Hippocampal formation (tissue), 2 donors: ENCODE measurements around the gene CDS2.
A peak's percentile ranks its signal among the peaks of the same experiment; 100 is the strongest.

ENCODE experiments used
- DNase-seq, 2 donors: peaks; one replicate each; lab custom pipeline; 2025; lab: John Stamatoyannopoulos, UW

CDS2 gene

DNA sequence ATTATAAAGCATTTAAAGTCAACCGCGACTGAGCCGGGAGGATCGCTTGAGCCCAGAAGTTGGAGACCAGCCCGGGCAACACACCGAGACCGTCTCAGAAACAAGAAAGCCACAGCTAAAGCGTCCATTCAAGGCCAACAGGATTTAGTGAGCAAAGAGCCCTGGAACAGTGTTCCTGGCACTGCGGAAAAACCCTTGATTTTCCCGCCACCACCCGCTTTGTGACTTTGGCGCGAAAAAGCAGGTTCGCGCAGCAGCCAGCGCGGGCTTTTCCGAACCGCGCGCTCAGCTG, 7.7 kb upstream of the CDS2 start:
- no peak for DNase-seq

DNA sequence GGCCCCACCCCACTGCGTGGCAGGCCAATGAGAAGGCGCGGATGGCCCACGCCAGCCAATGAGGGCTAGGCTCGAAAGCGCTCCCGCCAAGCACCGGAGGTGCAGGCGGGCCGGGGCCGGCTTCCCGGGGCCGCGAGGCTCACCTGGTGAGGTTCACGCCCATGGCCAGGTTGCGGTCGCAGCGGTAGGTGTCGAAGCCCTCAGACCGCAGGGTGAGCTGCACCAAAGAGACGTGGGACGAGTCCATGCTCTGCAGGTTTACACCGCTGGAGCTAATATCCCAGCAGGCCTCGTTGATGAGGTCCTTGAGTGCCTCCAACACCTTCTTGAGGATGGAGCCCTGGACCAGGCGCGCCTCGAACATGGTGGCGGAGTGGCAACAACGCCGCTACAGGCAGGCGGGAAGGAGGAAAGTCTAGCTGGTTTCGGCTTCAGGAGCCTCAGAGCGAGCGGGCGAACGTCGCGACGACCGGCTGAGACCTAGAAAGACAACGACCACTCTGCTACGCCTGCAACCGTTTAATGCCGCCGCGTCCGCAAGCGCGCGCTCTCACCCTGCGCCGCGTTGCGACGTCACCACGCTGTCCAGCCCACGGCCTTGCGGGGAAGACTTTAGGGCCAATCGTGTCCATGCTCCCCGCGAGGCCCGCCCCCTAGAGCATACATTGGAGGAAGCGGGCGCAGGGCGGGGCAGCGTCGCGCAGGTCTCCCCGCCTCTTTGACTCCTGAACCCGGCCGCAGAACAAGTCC, 7.2 kb upstream of the CDS2 start, which contains the start of gene PCNA:
PCNA (minus strand) TSS at position 524 of the 750 bp plus-strand sequence; CDS start at position 364, 160 bp downstream.
- DNase-seq = peak; percentile 91 to 97

DNA sequence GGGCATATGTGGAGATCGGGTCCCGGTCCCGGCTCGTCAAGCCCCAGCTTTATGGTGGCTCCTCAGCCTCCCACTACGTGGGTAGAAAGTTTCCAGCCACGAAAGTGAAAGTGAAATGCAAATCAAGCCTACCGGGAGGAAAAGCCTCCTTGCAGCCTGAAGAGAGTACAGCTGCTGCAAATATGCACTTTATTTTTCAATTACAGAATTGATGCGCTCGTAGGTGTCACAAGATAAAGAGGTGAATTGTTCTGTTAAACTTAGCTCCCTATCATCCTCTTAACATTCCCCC, 6.7 kb upstream of the CDS2 start:
- DNase-seq = no peak

DNA sequence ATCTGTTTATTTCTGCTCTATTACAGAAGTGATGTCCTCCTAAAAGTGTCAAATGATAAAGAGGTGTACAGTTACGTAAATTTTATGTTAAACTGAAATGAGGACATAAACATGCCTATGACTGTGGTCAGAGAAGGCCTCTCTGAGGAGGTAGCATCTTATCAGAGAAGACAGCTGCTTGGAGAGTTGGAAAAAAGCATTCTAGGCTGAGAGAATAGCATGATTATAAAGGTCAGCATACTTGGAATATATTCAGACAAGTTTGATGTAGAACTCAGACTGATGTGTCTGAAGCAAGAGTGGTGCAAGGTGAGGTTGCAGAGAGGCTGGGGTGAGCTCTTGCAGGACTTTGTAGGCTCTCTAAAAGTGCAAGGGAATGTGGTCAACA, 3.9 kb upstream of the CDS2 start:
- DNase-seq = no peak

DNA sequence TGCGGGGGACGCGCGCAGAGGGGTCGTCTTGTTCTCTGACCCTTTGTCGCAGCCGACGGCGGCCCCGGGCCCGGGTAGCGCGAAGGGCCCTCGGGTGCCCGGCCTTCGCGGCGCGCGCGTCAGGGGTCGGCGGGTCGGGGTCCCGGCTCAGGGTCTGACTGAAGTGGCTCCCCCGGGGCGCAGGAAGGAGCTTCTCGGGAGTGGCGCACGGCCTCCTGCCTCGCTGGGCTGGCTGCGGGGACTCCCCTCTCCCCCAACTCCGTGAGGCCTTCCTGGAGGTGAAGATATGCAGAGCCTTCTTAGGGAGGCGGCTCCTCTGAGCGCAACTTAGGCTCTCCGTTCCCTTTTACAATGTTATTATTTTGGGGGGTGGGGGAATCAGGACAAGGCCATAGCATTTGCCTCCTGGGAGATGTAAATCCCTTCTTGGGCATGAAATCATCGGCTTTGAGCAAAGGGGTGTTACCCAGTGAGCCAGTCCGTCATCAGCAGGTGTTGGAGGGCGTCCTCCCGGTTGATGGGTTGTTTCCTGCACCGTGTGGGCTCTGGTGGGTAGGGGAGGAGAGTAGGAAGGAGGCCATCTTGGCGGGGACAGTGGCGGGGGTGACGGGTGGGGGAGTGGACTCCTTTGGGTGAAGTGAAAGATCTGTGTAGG, 523 bp downstream of the CDS2 start:
- peak in 1 of 2 donors; percentile 39 for DNase-seq

DNA sequence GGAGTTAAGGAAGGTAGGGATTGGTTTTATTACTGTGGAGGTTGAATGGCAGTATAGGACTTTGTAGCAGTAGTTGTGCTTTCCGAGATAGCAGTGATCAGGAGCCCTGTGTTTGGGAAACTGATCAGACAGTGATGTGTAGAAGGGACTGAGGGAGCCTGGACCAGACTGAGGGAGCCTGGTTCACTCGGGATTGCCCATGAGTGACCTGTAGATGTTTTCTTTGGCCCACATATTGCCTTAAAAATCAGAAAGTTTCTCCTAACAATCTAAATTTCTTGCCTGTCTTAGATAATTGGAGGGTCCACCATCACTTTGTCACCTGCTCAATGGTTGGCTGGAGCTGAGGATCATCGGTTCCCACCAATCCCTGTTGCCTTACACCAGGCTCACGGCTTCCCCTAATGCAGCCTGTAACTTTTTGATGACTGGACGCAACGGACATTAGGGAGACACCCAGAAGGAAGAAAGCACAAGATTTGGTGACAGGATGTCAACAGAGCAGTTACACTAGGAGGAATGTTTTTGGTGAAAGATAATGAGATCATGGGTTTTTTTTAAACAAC, 1.1 kb downstream of the CDS2 start:
- DNase-seq = no peak

DNA sequence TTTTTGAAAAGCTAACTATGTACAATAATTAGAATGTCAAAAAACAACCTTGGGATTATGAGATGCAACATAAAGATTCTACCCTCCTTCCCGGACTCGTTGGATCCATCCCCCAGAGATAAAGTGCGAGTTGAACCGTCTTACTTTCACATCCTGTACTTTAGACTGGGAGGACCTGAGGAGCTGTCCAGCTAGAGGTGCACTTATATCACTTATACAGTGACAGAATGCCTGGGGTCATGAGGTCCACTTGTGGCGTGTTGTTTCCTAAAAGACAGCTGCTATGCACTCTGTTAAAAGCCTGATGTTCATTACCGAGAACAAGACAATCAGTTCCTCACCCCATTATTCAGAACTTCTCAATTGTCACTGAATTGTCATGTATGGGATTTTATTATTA, 2.1 kb downstream of the CDS2 start:
- no peak for DNase-seq

DNA sequence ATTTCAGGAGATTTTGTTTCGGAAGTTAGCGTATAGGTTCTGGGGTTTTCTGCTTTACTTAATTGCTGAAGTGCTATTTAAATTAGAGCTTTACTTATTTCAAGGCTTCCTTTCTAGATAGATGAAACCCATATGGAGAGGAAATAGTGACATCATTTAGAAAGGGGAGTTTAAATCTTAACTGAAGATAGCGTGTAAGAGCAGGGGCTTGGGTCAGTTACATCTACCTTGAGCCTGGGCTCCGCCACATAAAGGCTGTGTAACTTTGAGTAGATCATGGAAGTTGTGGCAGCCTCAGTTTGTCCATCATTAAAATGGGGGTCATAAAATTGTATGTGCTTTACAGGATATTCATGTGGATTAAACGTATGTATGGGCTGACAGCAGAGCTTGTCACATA, 4.7 kb downstream of the CDS2 start:
- DNase-seq = no peak

DNA sequence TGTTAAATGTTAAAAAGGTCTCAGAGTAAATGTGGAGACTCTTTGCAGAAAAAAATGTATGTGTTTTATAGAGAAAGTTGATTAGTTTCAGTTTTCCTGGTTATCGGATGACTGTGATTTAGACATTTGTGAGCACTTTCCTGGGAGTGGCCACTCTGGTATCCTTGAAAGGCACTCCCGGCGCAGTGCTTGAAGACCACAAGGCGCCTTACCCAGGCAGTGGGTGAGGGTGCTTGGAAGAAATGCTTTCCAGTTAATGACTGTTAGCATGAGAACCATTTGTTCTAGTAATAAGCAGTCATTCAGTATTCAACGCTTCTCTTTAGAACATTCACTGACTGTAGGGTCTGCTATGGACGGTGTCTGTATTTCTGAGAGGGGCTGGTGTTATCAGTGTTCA, 7.2 kb downstream of the CDS2 start:
- no peak for DNase-seq

DNA sequence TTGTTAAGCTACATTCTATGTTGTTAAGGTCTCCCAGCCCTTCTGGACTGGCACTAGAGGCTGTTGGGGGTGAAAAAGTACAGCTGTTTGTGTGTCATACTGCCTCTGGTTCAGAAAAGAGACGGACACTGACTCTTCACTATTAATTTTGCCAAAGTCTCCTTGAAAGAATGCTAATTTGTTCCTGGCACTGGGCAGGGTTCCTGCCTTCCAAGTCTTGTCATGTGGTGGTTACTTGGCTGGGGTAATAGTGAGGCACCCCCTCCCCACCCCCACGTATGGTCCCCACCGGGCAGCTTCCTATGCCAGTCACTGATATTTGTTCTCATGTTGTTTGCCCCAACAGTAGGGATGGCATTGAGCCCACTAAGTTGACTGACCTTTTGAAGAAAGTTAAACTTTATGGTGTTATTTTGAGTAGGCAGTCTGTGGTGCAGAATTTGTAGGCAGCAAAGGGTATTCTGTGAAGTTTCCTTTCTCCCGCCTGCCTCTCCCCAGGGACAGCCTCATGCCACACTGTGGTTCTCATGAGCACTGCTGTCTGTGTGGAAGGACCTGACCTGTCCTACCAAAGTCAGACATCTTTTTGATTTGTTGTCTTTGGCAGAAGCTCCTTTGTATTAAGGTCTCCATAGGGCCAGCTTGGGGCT, 8.7 kb downstream of the CDS2 start:
- peak; percentile 37 to 61 for DNase-seq

DNA sequence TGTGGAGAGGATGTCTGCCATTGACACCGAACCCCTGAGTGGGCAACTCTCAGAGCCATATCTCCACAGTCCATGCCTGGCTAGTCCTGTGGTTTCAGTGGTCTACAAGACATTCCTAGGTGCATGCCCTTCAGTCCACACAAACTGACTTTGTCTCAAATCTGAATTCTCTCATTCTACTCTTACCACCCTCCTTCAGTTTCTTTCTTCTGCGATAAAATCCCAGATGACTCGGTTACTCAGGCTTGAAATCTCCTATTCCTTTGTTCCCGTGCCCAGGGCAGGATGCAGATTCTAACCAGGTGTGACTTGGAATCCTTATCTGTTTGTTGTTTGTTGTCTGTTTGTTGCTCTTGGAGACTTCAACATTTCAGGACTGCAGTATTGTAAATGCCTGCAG, 9.3 kb downstream of the CDS2 start:
- DNase-seq = no peak

DNA sequence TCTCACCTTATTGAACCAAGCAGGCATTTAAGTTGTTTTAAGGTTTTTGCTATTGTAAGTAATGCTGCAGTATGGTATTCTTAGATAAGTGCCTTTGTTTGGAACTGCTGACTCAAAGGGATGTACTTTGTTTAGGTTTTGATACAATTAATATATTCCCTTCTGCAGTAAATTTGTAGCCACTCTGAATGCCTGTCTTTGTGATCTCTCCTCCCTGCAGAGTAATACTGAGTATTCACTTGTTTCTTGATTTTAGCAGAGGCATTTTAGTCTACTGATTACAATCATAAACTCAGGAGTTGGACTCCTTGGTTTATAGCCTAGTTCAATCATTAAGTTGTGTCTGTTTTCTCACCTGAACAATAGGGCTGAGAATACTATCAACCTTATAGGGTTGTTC, 13.4 kb downstream of the CDS2 start:
- peak in 1 of 2 donors; percentile 38 for DNase-seq

DNA sequence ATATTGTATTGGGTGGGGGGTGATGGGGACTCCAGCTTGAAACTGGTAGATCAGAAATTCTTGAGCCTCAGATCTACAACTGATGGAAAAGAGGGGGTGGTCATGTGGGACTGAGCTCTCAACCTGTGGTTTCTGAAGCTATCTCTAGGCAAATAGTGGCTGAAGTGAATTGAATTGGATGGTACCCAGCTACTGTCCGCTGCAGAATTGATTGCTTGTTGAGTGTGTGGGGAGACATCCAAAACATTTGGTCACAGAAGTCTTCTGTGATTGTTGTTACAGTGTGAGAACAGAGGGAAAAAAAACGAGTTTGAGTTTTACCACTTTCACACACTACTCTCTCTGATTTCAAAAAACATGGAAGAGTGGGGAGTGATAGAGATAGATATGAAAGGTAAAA, 14.8 kb downstream of the CDS2 start:
- peak; percentile 28 to 73 for DNase-seq

DNA sequence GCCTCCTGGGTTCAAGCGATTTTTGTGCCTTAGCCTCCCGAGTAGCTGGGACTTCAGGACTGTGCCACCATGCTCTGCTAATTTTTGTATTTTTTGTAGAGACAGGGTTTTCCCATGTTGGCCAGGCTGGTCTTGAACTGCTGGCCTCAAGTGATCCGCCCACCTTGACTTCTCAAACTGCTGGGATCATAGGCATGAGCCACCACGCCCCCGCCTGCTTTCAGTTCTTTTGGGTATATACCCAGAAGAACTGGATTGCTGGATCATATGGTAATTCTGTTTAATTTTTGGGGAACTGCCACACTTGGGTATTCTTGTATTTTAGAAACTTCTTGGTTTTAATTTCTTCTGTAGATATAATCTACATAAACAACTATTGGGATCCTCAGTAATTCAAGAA, 17.0 kb downstream of the CDS2 start:
- DNase-seq = no peak

DNA sequence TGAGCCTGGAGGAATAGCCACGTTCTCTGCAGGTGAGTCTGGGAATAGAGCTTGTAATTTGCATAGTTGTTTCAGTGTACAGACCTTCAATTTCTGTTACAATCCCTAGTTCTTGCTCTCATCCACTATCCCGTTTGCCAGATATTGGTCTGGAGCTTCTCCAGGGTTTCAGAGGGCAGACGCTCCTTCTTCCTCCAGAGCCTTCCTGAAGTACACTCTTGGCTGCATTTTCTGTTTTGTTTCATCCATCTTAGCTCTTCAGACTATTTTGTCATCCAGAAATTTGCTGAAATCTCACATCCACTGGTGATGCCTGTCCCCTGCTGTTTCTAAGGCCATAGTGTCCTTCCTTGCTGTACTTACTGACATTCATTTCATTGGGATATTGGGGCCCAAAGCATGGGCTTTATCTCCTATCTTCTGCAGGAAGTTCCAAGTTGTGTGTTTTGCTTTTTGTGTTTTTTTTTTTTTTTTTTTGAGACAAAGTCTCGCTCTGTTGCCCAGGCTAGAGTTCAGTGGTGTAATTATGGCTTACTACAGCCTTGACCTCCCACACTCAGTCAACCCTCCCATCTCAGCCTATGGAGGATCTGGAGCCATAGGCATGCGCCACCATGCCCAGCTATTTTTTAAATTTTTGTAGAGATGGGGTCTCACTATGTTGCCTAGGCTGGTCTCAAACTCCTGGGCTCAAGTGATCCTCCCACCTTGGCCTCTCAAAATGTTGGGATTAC, 18.7 kb downstream of the CDS2 start:
- DNase-seq = no peak

DNA sequence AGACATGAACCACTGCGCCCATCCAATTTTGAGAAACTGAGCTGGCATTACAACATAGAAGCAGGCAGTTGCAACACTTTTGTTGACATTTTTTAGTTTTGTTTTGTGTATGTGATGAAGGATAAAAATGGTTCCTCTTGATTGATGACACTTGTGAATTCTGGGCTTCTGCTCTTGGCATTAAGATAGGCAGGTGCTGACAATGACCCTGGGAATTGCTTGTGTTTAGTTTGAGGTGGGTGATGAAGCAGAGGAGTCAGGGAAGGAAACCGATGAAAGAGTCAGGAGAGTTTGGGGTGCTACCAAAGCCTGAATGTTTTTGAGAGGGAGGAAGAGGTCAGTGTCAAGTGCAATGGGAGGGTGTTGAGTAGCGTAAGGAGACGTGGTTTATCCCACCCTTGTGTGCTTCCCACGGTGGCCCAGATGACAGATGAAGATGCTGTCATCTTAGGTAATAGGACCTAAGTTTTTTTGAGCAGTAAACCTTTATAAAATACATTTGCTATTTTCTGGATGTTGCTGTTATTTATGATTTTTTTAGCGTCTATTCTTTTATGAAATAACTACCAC, 19.4 kb downstream of the CDS2 start:
- DNase-seq = no peak

DNA sequence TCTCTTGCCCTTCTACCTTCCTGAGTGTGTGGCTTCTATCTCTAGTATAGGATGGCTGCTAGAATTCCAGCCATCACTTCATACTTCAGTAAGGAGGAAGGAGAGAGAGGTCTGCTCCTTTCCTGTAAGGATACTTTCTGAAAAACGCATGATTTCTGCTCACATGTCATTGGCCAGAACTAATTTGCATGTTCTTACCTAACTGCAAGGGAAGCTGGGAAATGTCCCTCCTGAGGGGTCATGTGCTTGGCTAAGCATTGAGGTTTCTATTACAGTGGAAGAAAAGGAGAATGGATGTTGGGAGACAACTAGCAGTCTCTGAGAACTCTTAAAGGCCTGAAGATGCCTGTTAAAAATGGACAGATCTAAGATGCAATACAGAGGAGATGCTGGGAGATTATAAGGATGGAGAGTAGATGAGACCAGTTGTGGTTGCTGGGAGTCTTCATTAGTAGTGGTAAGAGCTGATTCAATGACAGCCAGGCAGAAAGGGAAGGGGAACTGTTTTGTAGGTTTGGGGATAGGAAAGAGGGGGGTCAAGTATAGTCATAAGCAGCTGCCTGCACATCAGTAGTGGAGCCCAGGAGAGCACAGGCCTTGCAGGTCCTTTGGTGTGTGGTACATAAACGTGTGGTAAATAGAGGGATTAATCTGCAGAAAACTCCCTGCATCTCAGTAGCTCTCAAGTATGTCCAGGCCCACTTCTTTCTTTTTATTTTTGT, 20.2 kb downstream of the CDS2 start:
- no peak for DNase-seq

DNA sequence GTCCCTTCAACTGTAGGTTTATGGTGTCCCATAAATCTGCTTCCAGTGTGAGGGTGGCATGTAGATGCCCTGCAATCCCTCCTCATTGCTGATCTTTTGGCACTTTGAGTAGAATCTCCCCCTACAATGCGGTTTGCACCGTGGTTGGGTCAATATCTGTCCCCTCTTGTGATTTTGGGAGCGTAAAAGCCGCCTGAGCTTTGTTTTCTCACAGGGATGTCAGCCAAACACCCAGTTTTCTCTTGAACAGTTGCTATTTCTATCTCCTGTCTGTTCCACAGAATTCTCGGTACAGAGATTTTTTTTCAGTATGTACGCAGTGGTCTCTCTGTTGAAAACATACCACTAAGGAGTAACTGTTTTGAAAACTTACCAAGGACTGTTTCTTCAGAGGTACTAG, 21.8 kb downstream of the CDS2 start:
- no peak for DNase-seq

DNA sequence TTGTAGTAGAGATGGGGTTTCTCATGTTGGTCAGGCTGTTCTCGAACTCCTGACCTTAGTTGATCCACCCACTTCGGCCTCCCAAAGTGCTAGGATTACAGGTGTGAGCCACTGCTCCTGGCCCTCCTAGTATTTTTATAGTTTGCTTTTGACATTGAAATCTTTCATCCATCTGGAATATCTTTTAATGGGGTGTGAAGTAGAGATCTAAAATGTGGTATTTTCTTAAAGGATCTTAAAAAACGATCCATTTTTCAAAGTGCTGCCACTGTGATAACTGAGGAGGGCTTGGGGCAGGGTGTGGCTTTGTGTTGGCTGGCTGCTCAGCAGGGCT, 23.1 kb downstream of the CDS2 start:
- DNase-seq = no peak

DNA sequence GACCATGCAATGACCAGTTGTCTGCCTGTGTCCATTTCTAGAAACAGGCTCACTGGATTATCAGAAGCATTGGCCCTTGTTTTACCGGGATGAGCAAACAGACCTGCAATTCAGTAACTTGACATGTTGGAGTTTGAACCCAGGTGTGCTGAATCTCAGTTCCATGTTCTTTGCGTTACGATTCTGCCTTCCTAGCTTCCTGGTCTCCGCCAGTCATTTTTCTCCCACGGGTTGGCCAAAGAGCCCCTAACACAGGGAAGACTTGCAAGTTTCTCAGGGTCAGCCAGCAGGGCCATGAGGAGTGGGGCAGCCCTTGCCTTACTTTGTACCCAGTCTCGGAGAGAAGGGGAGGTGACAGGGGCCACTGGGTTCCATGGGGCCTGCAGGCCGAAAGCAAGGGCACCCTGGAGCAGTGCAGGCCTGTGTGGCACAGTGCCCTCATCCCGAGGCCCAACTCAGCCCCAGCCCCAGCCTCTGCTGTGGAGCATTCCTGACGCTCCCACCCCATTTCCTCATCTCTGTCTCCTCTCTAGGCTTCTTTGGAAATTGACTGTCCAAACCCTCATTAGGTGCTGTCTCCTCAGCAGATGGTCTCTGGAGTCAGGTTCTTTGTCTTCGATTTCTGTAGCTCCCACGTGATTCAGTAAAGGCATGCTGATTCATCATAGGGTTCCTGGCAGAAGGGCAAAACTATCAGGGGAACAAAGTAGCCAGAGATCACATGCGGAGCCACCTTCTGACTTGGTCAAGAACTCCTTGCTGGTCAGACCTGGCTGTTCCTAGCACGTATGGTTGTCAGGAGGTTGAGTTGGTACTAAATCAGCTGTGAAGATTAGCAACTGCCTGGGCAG, 23.6 kb downstream of the CDS2 start:
- DNase-seq = no peak

DNA sequence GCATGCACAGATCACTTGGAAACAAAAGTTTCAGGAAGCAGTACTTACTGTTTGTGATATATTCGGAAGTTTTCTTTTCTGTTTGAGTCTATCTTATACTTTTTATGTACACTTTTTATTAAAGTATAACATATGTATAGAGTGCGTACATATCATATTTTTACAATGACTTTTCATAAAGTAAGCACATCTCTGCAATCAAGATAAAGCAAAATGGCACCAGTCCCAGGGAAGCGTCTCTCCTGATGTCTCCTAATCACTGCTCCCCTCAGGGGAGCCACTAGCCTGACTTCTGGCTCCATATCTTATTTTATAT, 26.3 kb downstream of the CDS2 start:
- no peak for DNase-seq
